MM.1S (cell line): ENCODE measurements around the gene FAM83E.

ENCODE experiments used
- CTCF ChIP-seq: fragments of 300-600 bp; sonication (generic); IDR thresholded peaks from 2 replicates; pipeline ENCODE4 v1.5.1; 2016; ENCODE audit warnings: antibody characterized with exemption, low read length, mixed read lengths
- EZH2 ChIP-seq: fragments of 300-600 bp; sonication (generic); optimal IDR thresholded peaks from 2 replicates; pipeline ENCODE3; 2017; ENCODE audit warnings: low read depth, mild to moderate bottlenecking, antibody characterized with exemption, low read length, mixed read lengths
- EZH2phosphoT487 ChIP-seq: fragments of 300-600 bp; sonication (generic); IDR thresholded peaks from 2 replicates; pipeline ENCODE4 v1.6.1; 2018; ENCODE audit warnings: antibody characterized with exemption, low read length

- TF ChIP-seq CTCF (no peak), EZH2 (no peak), EZH2phosphoT487 (no peak)
Observed at GRCh38 chr19:48639483-48640375, 24.9 kb upstream of the FAM83E start.
